Activated CD4-positive, CD25-positive, alpha-beta regulatory T cell treated with anti-CD3 and anti-CD28 coated beads, Interleukin-2, amount 50 U/mL, for 24 hours (primary cell): ENCODE data around the gene TAS1R1.
A peak's percentile ranks its signal among the peaks of the same experiment; 100 is the strongest.

Experiments
- ATAC-seq, 2 donors: fragments of 150-1000 bp; cut with Tn5 transposase; one replicate each; pipeline ENCODE4 v1.10.0; 2021; ENCODE audit warnings: mild to moderate bottlenecking in 1 of 2, moderate library complexity in 1 of 2

The TAS1R1 gene

DNA sequence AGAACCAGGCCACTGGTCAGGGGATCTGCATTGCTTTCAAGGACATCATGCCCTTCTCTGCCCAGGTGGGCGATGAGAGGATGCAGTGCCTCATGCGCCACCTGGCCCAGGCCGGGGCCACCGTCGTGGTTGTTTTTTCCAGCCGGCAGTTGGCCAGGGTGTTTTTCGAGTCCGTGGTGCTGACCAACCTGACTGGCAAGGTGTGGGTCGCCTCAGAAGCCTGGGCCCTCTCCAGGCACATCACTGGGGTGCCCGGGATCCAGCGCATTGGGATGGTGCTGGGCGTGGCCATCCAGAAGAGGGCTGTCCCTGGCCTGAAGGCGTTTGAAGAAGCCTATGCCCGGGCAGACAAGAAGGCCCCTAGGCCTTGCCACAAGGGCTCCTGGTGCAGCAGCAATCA is 19.7 kb downstream of the TAS1R1 start:
- ATAC-seq, result no peak

DNA sequence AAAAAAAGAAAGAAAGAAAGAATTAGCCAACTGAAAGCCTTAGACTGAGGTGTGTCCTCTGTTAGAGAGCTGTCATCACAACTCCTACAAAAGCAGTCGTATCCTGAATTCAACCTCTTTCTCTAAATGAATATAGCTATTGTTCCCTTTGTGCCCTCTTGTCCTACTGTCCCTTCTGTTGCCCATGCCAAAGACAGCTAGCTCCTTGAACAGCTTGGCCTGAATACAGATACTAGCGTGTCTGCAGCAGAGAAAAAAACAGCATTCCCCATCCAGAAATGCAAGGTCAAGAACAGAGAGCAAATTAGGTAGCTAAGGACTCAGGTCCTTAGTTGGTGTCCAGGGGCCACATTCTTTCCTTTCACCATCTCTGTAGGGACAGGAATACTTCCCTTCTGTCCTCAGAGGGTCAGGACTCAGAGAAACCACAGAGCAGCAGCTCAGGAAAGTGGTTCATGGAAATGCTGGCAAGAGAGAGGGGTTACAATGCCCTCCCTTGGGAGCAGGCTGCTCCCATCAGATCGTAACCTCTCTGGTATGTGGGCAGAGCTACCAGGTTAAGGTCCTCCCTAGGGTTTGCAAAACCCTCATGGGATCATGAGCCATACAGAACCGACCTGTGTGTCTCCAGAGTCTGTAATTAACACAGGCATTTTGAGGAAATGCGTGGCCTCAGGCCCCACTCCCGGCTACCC is 22.9 kb downstream of the TAS1R1 start:
- no peak for ATAC-seq

GRCh38 chr1:6578624-6579373 is 23.7 kb downstream of the TAS1R1 start:
- no peak for ATAC-seq

DNA sequence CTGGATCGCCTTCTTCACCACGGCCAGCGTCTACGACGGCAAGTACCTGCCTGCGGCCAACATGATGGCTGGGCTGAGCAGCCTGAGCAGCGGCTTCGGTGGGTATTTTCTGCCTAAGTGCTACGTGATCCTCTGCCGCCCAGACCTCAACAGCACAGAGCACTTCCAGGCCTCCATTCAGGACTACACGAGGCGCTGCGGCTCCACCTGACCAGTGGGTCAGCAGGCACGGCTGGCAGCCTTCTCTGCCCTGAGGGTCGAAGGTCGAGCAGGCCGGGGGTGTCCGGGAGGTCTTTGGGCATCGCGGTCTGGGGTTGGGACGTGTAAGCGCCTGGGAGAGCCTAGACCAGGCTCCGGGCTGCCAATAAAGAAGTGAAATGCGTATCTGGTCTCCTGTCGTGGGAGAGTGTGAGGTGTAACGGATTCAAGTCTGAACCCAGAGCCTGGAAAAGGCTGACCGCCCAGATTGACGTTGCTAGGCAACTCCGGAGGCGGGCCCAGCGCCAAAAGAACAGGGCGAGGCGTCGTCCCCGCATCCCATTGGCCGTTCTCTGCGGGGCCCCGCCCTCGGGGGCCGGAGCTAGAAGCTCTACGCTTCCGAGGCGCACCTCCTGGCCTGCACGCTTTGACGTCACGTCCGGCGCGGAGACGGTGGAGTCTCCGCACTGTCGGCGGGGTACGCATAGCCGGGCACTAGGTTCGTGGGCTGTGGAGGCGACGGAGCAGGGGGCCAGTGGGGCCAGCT is 24.4 kb downstream of the TAS1R1 start, which contains the start of gene ZBTB48:
Gene ZBTB48 (plus strand): TSS at position 621 of the 745 bp plus-strand sequence. CDS start 616 bp downstream, outside the sequence.
- peak; percentile 99 for ATAC-seq

DNA sequence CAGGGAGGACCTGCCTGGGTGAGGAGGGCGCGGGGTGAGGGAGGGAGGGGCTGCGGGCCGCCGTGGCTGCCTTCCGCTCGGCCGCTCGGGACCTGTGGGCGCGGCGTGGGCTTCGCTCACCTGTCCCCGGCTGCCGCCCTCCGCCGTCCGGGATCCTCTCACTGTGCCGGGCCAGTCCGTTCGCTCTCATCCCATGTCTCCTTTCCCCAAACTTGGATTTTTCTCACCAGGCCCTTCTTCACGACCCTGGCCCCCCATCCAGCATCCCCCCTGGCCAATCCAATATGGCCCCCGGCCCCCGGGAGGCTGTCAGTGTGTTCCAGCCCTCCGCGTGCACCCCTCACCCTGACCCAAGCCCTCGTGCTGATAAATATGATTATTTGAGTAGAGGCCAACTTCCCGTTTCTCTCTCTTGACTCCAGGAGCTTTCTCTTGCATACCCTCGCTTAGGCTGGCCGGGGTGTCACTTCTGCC is 25.0 kb downstream of the TAS1R1 start:
- peak in 1 of 2 donors; percentile 1 for ATAC-seq

GRCh38 chr1:6580593-6581409 is 25.7 kb downstream of the TAS1R1 start:
- ATAC-seq, result no peak

DNA sequence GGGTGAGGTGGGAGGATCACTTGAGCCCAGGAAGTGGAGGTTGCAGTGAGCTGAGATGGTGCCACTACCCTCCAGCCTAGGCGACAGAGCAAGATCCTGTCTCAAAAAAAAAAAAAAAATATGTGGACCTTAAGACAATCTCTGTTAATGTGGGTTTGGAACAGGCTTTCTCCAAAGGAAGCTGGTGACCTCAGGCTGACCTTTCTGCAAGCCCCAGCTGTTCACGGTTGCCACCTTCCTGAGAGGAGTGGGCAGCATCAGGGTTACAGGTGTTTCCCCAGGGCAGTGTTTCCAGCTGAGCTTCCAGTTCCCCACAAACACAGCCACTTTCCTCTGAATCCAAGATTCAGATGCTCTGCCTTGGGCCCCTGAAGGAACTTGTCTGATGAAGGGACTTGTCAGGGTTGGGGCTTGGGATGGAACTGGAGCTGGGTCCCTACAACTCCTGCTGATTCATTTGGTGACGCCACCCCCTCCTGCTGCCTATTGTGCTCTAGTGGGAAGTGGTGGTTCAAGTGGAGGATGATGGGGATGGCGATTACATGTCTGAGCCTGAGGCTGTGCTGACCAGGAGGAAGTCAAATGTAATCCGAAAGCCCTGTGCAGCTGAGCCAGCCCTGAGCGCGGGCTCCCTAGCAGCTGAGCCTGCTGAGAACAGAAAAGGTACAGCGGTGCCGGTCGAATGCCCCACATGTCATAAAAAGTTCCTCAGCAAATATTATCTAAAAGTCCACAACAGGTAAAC is 26.6 kb downstream of the TAS1R1 start:
- ATAC-seq, result no peak

DNA sequence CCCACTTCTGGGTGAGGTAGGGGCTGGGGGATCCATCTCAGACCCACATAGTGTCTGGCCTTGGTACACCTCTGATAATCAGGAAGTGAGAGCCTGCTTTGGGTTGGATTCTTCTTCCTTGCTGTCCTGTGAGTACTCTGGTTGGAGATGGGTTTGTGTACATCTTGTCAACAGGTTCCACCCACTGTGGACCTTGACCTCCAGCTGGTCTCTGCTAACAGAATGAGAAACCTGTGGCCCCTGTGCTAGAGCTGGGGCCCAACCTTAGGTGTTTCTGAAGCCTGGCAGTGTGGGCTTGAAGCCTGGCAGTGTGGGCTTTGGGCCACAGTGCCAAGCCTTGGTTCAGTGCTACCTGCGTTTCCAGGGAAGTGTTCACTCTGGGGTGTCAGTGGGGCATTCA is 27.3 kb downstream of the TAS1R1 start:
- no peak for ATAC-seq

- ATAC-seq, result no peak
Measured at GRCh38 chr1:6584126-6585080, 29.3 kb downstream of the TAS1R1 start.

GRCh38 chr1:6585081-6585722 is 30.1 kb downstream of the TAS1R1 start:
- ATAC-seq, result no peak

DNA sequence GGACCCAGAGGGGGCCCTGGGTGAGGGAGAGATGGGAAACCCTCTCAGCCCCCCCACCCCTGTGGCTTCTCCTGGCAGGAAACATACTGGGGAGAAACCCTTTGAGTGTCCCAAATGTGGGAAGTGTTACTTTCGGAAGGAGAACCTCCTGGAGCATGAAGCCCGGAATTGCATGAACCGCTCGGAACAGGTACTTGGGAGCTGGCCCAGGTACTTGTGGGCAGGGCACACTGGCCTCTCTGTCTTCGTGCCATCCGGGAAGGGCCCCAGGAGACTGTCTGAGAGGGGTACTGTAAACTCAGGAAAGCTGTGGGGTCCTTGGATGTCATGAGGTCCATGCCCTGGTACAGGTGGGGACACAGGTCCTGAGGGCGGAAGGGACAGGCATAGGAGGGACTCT is 30.7 kb downstream of the TAS1R1 start:
- no peak for ATAC-seq

GRCh38 chr1:6586404-6586816 is 31.3 kb downstream of the TAS1R1 start:
- no peak for ATAC-seq

DNA sequence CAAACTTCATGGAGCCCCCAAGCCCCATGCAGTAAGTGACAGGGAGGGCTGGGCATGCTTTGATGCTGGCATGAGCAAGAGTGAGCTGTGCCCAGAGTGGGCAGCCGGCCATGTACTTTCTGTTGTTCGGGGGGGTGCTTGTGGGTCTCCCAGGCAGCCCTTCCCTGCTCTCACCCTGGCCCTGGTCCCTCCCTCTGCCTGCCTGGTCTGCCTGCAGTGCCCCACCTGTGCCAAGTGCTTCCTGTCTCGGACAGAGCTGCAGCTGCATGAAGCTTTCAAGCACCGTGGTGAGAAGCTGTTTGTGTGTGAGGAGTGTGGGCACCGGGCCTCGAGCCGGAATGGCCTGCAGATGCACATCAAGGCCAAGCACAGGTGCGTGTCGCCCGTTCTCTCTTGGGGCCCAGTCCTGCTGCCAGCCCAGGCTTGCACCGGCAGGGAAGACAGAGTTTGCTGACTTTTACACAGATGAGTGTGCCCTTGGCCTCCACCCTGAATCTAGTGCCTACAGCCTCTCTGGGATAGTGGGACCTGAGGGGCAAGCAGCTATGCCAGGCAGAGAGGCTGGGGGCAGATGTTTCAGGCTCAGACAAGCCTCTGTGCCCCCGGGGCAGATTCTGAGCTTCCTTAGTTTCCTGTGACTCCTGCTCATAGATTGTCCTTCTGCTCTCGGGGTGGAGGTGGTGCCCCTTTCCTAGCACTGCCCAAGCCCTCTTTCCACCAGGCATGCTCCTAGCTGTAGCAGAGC is 32.3 kb downstream of the TAS1R1 start:
- no peak for ATAC-seq

GRCh38 chr1:6588128-6588892 is 33.2 kb downstream of the TAS1R1 start:
- no peak for ATAC-seq

GRCh38 chr1:6588893-6589520 is 33.9 kb downstream of the TAS1R1 start:
- no peak for ATAC-seq

GRCh38 chr1:6590046-6590445 is 34.9 kb downstream of the TAS1R1 start:
- ATAC-seq, result no peak

GRCh38 chr1:6591222-6591621 is 36.1 kb downstream of the TAS1R1 start:
- no peak for ATAC-seq

- ATAC-seq, result no peak
Measured at GRCh38 chr1:6591644-6592043, 36.5 kb downstream of the TAS1R1 start.
